Measurements from ENCODE around the gene SCNN1A.

GRCh38 chr12:6301721-6302120 lies 73.6 kb downstream of the SCNN1A start:
- TF ChIP-seq POLR2A (IDR thresholded peaks at IDR 0.05; ENCODE audit: low read depth, low read length), result no peak
- no peak for TF ChIP-seq POLR2AphosphoS5 (IDR thresholded peaks at IDR 0.05; ENCODE audit: low read depth, low read length)

All from GM12892 (cell line).